NT2/D1 (cell line): ENCODE measurements around the gene KRTAP10-7.
"Not testable (repeated sequence)": the region's sequence is repeated elsewhere in the genome, so short reads cannot be mapped to it uniquely, and the experiment has no call there.

Experiments
- DNase-seq: peaks from one replicate; pipeline ENCODE4 v3.0.0-alpha.2; 2011; ENCODE audit warnings: low read depth, low spot score
- H3K27me3 ChIP-seq: 2 replicates; pipeline ENCODE4 v1.6.0; 2011; ENCODE audit warnings: mild to moderate bottlenecking; ENCODE audit not compliant: insufficient read length, insufficient read depth
- H3K36me3 ChIP-seq: 2 replicates; pipeline ENCODE4 v1.6.1; 2011; ENCODE audit warnings: mild to moderate bottlenecking, low read length, mixed read lengths; ENCODE audit not compliant: insufficient read depth, insufficient read length
- H3K4me1 ChIP-seq: 2 replicates; pipeline ENCODE4 v1.5.1; 2011; ENCODE audit not compliant: insufficient read depth, insufficient read length
- H3K4me3 ChIP-seq: 2 replicates; pipeline ENCODE4 v1.5.1; 2011; ENCODE audit warnings: low read depth; ENCODE audit not compliant: insufficient read length
- H3K9ac ChIP-seq: 2 replicates; pipeline ENCODE4 v1.6.0; 2011; ENCODE audit warnings: low read depth; ENCODE audit not compliant: insufficient read length
- H3K9me3 ChIP-seq: 2 replicates; pipeline ENCODE4 v1.5.1; 2011; ENCODE audit warnings: mild to moderate bottlenecking, low read length; ENCODE audit not compliant: insufficient read depth
- SUZ12 ChIP-seq: IDR thresholded peaks from 2 replicates; pipeline ENCODE4 v1.6.1; 2011; ENCODE audit not compliant: insufficient read length, insufficient read depth; ENCODE audit errors: extremely low read depth
- YY1 ChIP-seq: IDR thresholded peaks from 2 replicates; pipeline ENCODE4 v1.6.1; 2011; ENCODE audit not compliant: insufficient read length, insufficient read depth
- ZNF274 ChIP-seq: IDR thresholded peaks from 2 replicates; pipeline ENCODE4 v1.6.1; 2011; ENCODE audit warnings: mild to moderate bottlenecking, low read depth, low read length

Gene KRTAP10-7

DNA sequence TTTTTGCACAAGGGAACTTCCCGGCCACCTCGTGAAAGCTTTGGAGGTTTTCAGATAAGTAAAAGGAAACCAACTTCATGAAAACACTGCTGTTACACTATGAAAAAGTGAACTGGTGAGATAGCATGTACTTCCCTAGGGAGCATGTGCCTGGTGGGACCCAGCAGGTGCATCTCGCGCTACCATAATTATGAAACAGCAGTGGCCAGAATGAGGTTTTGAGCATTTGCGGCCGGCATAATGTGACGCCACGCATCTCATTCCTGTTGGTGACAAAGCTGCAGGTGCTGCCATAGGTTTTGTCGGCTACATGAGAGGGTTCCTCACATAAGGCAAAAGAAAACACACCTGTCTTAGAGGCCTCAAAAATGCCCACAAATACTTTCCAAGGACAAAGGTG, 43.5 kb upstream of the KRTAP10-7 start:
- H3K4me1 ChIP-seq, result peaks cover 25% of the 10 kb centered on the region
- no peak overlapping the region for H3K9ac ChIP-seq
- TF ChIP-seq ZNF274 (no peak), SUZ12 (no peak), YY1 (no peak)
- H3K9me3 ChIP-seq, result no peaks in the 10 kb centered on the region
- H3K36me3 ChIP-seq, result no peaks in the 10 kb centered on the region
- no peak for DNase-seq
- no peaks in the 10 kb centered on the region for H3K27me3 ChIP-seq
- no peak overlapping the region for H3K4me3 ChIP-seq

DNA sequence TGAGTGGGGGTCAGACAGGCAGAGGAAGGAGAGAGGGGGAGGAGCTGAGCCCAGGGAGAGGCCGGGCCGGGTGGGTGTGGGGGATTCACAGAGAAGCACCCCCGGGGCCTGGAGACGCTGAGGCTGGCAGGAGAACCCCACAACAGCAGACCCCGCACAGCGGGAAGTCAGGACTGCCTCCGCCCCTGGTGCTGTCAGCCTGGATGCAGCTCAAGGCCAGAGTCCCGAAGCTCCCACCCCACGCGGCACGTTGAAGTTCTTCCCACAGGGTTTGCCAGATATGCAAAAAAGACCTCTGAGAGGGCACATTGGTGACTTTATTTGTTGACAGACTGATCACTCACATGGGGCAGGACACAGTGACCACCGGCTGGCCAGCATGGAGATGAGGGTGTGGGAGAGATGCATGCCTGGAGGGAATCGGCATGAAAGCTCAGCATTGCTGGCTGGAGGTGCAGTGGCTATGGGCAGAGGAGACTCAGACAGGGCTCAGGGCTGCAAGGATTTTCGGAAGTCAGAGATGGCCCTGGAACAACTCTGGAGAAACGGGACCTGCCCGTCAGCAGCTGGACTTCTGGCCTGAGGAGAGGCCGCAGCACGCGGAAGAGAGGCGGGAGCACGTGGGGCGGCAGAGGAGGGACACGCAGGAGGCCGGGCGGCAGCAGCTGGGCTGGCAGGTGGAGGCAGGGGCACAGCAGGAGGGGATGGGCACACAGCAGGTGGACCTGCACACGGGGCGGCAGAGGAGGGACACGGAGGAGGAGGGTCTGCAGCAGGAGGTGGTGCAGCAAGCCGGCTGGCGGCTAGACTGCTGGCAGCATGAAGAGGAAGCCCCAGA, 42.7 kb upstream of the KRTAP10-7 start:
- peaks cover 3% of the 10 kb centered on the region; the same call in 1 of the 2 replicates for H3K9me3 ChIP-seq
- TF ChIP-seq ZNF274, result no peak
- TF ChIP-seq SUZ12, result no peak
- no peak for TF ChIP-seq YY1
- no peak overlapping the region for H3K4me3 ChIP-seq
- H3K4me1 ChIP-seq, result peaks cover 17% of the 10 kb centered on the region
- peak overlapping the region; percentile 14 for H3K9ac ChIP-seq
- no peak for DNase-seq
- no peaks in the 10 kb centered on the region for H3K27me3 ChIP-seq
- H3K36me3 ChIP-seq, result no peaks in the 10 kb centered on the region

DNA sequence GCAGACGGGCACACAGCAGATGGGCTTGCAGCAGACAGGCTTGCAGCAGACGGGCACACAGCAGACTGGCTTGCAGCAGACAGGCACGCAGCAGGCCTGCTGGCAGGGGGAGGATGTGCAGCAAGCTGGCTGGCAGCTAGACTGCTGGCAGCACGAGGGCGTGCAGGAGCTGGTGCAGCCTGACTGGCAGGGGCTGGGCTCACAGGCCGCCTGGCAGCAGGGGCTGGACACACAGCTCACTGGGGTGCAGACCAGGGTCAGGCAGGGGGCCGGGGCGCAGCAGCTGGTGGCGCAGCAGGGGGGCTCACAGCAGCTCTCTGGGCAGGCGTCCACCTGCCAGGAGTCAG, 42.1 kb upstream of the KRTAP10-7 start:
- not testable (repeated sequence) for H3K36me3 ChIP-seq, DNase-seq, H3K9me3 ChIP-seq

DNA sequence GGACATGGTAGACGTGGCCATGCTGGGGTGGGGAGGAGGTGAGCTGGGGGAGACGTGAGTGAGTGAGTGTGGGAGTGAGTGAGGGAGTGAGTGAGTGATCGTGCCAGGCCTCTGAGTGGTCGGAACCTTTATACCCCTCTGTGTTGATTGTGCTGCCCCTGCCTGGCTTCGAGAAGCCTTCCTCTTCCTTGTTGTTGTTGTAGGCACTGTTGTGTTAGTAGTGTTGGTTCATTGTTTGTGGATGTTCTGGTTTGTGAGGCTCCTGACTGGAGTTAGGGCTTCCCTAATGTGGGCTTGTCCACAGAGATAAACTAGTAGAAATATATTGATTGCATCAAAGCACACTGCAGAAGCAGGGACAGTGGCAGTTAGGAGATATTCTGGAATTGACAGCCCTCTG, 41.7 kb upstream of the KRTAP10-7 start, which contains the start of gene KRTAP10-3:
Gene KRTAP10-3, minus strand, starts transcription at position 101 of the 400 bp plus-strand sequence. Its CDS starts 80 bp downstream, at position 21.
- TF ChIP-seq SUZ12 (no peak), ZNF274 (no peak), YY1 (no peak)
- Histone ChIP-seq H3K4me1 (peaks cover 14% of the 10 kb centered on the region), H3K9ac (peak within 1 kb of the TSS; percentile 14), H3K27me3 (no peaks in the 10 kb centered on the region), H3K36me3 (no peaks in the 10 kb centered on the region), H3K4me3 (no peak within 1 kb of the TSS), H3K9me3 (peaks cover 9% of the 10 kb centered on the region; the same call in 1 of the 2 replicates)
- DNase-seq, result no peak

More for the DNA sequence above, 42.1 kb upstream of the KRTAP10-7 start:
- not testable (repeated sequence) for H3K4me3 ChIP-seq, H3K9ac ChIP-seq, H3K27me3 ChIP-seq
- H3K4me1 ChIP-seq, result peaks cover 14% of the 10 kb centered on the region

DNA sequence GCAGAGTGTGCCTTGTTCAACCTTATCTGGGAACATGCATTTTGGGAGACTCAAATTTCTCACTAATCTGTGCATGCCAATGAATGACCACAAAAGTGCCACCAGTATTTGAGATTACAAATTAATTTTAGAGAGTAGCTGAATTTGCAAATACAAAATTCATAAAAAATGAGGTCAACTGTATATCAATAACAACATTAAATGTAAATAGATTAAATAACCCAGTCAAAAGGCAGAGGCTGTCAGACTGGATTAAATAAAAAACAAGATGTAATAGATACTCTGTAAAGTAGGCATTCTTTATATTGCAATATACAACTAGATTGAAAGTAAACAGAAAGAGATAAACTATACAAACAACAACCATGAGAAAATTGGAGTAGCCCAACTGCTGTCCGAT, 36.3 kb upstream of the KRTAP10-7 start:
- H3K9me3 ChIP-seq, result peaks cover 9% of the 10 kb centered on the region; the same call in 1 of the 2 replicates
- no peak overlapping the region for H3K4me3 ChIP-seq
- H3K4me1 ChIP-seq, result no peaks in the 10 kb centered on the region
- H3K9ac ChIP-seq, result no peak overlapping the region
- no peaks in the 10 kb centered on the region for H3K36me3 ChIP-seq
- no peak for DNase-seq
- no peak for TF ChIP-seq YY1
- H3K27me3 ChIP-seq, result no peaks in the 10 kb centered on the region

DNA sequence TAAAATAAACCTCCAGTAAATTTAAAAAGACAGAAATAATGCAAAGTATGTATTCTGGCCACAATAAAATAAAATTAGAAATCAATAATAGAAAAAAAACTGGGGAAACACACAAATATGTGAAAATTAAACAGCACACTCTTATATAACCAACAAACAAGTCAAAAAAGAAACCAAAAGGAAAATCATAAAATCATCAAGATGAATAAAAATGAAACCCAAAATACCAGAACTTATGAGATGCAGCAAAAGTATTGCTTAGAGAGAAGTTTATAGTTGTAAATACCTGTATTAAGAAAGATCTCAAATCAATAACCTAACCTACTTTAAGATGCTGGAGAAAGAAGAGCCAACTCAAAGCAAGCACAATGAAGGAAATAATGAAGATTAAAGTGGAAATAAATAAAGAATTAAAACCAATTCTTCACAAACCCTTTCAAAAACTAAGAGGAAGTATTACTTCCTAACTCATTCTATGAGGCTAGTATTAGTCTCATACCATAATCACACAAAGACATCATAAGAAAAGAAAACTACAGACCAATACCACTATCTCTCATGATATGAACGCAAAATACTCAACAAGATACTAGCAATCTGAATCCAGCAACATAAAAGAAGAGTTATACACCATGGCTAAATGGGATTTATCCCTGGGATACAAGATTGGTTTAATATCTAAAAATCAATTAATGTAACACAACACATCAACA, 35.4 kb upstream of the KRTAP10-7 start:
- Histone ChIP-seq H3K4me1 (no peaks in the 10 kb centered on the region), H3K9ac (no peak overlapping the region), H3K27me3 (no peaks in the 10 kb centered on the region), H3K9me3 (peaks cover 9% of the 10 kb centered on the region; the same call in 1 of the 2 replicates), H3K36me3 (no peaks in the 10 kb centered on the region), H3K4me3 (no peak overlapping the region)
- no peak for DNase-seq
- TF ChIP-seq ZNF274 (no peak), YY1 (no peak), SUZ12 (no peak)

DNA sequence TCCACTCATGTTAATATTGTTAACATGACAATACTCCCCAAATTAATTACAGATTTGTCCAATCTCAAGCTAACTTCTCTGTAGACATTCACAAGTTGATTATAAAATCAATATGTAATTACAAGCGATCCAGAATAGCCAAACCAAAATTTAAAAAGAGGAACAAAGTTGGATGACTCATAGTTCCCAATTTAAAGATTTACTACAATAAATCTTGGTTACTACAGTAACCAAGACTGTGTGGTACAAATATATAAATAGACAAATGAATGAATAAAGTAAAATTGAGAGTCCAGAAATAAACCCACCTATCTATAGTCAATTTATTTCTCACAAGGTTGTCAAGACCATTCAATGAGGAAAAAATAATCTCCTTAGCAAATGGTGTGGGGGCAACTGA, 34.0 kb upstream of the KRTAP10-7 start:
- no peaks in the 10 kb centered on the region for H3K4me1 ChIP-seq
- H3K27me3 ChIP-seq, result no peaks in the 10 kb centered on the region
- no peak for TF ChIP-seq SUZ12
- TF ChIP-seq ZNF274, result no peak
- TF ChIP-seq YY1, result no peak
- no peak for DNase-seq
- no peak overlapping the region for H3K9ac ChIP-seq
- no peaks in the 10 kb centered on the region for H3K36me3 ChIP-seq
- peaks cover 20% of the 10 kb centered on the region for H3K9me3 ChIP-seq
- no peak overlapping the region for H3K4me3 ChIP-seq
